ENCODE results near the gene RALGPS2. TPM values are rescaled to one million over a fixed set of nuclear protein-coding genes. Genes with fewer than 3 reads are reported as not detected.

The RALGPS2 gene
- total RNA-seq, 1 donor from 2014 or later, result 33.9 TPM

DNA sequence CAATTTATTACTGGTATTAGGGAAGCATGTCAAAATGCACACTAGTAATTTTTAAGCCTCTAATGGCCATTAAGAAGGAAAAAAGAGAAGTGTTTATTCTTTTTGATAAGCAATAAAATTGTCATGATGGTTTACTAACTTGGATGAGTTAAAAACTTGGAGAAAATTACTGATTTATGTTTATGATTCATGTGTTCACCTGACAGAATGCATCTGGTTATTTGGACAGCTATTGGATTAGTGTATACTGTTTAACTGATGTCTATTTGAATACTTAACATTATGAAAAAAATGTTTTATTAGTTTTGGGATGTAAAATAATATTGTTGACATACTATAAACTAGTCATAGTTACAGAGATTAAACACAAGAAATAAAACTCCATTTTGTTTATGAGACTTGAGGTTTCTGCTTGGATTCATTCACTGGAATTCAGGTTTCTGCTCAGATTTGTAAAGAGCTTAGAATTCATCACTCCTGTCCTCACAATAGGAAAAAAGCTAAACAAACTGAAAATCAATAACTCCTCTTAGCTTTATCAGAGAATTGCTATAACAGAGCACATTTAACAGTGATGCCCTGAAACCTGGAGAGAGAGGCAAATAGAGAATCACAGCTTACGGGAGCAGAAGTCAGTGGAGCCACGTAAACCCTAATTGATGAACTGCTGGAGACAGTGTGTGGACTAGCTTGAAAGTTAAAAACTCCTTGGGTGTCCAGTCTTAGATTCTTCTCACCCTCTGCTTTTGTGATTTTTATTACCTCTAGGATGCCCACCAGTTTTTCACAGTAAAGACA, 56.7 kb downstream of the RALGPS2 start:
- DNase-seq (ENCODE audit: low read depth, low spot score), result no peak
- H3K27ac Mint-ChIP-seq (ENCODE audit: unreplicated experiment), result no peak overlapping the region
- peaks cover 7% of the 10 kb centered on the region for H3K9me3 Mint-ChIP-seq
- no peak overlapping the region for H3K4me3 Mint-ChIP-seq
- H3K27me3 Mint-ChIP-seq (ENCODE audit: low read depth), result no peaks in the 10 kb centered on the region
- peaks cover 15% of the 10 kb centered on the region for H3K4me1 Mint-ChIP-seq
- peaks cover 11% of the 10 kb centered on the region for H3K36me3 Mint-ChIP-seq (ENCODE audit: low read depth)
- TF ChIP-seq, protein P1, sequence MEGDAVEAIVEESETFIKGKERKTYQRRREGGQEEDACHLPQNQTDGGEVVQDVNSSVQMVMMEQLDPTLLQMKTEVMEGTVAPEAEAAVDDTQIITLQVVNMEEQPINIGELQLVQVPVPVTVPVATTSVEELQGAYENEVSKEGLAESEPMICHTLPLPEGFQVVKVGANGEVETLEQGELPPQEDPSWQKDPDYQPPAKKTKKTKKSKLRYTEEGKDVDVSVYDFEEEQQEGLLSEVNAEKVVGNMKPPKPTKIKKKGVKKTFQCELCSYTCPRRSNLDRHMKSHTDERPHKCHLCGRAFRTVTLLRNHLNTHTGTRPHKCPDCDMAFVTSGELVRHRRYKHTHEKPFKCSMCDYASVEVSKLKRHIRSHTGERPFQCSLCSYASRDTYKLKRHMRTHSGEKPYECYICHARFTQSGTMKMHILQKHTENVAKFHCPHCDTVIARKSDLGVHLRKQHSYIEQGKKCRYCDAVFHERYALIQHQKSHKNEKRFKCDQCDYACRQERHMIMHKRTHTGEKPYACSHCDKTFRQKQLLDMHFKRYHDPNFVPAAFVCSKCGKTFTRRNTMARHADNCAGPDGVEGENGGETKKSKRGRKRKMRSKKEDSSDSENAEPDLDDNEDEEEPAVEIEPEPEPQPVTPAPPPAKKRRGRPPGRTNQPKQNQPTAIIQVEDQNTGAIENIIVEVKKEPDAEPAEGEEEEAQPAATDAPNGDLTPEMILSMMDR (conservative IDR thresholded peaks at IDR 0.05), result no peak

DNA sequence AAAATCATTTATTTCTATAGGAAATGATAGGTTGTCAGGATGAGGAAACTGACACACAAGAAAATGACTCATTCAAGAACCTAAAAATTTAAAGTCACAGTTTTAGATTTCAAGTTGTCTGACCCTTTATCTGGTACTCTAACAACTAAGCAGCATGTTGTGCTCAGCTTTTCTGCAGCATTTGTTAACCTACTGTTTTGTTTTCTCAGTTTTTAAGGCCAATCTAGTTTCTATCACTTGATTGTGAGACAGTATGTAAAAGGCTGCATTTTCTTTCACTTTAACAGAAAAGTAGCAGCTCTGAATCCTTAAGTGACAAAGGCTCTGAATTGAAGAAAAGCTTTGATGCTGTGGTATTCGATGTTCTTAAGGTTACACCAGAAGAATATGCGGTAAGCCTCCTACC, 59.1 kb downstream of the RALGPS2 start:
- H3K4me3 Mint-ChIP-seq, result no peak overlapping the region
- H3K4me1 Mint-ChIP-seq, result peaks cover 15% of the 10 kb centered on the region
- DNase-seq (ENCODE audit: low read depth, low spot score), result no peak
- TF ChIP-seq, protein P1 (conservative IDR thresholded peaks at IDR 0.05), result no peak
- H3K9me3 Mint-ChIP-seq, result peaks cover 8% of the 10 kb centered on the region
- no peaks in the 10 kb centered on the region for H3K27me3 Mint-ChIP-seq (ENCODE audit: low read depth)
- H3K27ac Mint-ChIP-seq (ENCODE audit: unreplicated experiment), result no peak overlapping the region
- peaks cover 18% of the 10 kb centered on the region for H3K36me3 Mint-ChIP-seq (ENCODE audit: low read depth)

DNA sequence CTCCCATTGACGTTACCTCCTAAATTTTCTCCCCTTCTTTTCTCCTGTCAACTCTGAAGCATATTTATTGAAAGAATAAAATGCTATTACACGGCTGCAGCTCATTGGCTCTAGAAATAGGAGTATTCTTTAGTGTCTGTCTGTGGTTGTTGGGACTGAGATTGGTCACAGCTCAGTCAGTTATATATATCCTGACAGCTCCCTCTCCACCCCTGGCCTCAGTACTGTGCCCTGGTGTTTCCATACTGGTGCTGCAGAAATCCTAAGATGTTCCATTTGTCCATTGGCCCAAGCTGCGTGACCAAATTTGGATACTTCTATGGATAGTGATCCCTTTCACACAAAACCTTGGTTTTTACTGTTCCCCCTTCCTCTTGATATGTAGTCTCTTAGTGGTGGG, 67.3 kb downstream of the RALGPS2 start:
- no peak for DNase-seq (ENCODE audit: low read depth, low spot score)
- no peaks in the 10 kb centered on the region for H3K4me1 Mint-ChIP-seq
- H3K4me3 Mint-ChIP-seq, result no peak overlapping the region
- no peaks in the 10 kb centered on the region for H3K27me3 Mint-ChIP-seq (ENCODE audit: low read depth)
- peaks cover 4% of the 10 kb centered on the region for H3K9me3 Mint-ChIP-seq
- TF ChIP-seq, protein P1 (conservative IDR thresholded peaks at IDR 0.05), result no peak
- H3K27ac Mint-ChIP-seq (ENCODE audit: unreplicated experiment), result no peak overlapping the region
- peaks cover 13% of the 10 kb centered on the region for H3K36me3 Mint-ChIP-seq (ENCODE audit: low read depth)

DNA sequence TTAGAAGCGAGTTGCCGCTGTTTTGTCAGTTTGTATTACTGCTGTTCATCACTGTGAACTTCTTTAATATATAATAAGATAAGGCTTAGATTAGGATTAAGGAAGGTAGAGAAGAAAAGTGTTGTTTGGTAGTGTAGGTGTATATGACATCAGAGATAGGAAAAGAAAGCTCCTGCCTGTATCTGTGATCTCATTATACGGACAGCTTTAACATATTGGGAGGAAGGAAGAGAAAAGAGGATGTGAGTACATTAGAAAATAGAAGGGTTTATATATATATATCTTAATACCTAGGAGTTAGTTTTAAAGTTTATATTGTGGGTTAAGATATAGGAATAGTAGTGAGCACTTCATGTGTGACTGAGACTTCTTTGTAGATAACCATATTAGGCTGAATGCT, 71.0 kb downstream of the RALGPS2 start:
- no peaks in the 10 kb centered on the region for H3K4me1 Mint-ChIP-seq
- no peak overlapping the region for H3K4me3 Mint-ChIP-seq
- TF ChIP-seq, protein P1 (conservative IDR thresholded peaks at IDR 0.05), result no peak
- no peak for DNase-seq (ENCODE audit: low read depth, low spot score)
- H3K9me3 Mint-ChIP-seq, result peaks cover 4% of the 10 kb centered on the region
- H3K36me3 Mint-ChIP-seq (ENCODE audit: low read depth), result peaks cover 21% of the 10 kb centered on the region
- no peak overlapping the region for H3K27ac Mint-ChIP-seq (ENCODE audit: unreplicated experiment)
- H3K27me3 Mint-ChIP-seq (ENCODE audit: low read depth), result no peaks in the 10 kb centered on the region

DNA sequence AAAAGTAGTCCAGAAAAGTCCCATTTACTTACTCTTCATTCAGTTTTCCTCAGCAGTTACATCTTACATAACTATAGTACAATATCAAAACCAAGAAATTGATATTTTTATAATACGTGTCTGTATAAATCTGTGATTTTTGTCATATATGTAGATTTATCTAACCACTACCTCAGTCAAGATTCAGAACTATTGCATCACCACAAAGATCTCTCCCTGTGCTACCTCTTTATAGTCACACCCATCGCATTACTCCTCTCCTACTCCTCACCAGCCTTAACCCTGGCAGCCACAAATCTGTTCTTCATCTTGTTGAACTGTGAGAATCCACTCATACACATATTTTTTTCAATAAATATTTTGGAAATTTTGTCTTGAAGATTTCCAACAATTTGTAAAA, 72.5 kb downstream of the RALGPS2 start:
- Mint-ChIP-seq H3K27ac (ENCODE audit: unreplicated experiment) (no peak overlapping the region), H3K4me1 (no peaks in the 10 kb centered on the region), H3K4me3 (no peak overlapping the region), H3K9me3 (peaks cover 4% of the 10 kb centered on the region), H3K36me3 (ENCODE audit: low read depth) (peaks cover 21% of the 10 kb centered on the region), H3K27me3 (ENCODE audit: low read depth) (no peaks in the 10 kb centered on the region)
- no peak for DNase-seq (ENCODE audit: low read depth, low spot score)
- TF ChIP-seq, protein P1 (conservative IDR thresholded peaks at IDR 0.05), result no peak

Data from neural crest cell (in vitro differentiated cells).